DMS 273 (cell line): Measurements from ENCODE around the gene SHANK1.
"Not testable (repeated sequence)": the region's sequence is repeated elsewhere in the genome, so short reads cannot be mapped to it uniquely, and the experiment has no call there.

Experiments used
- DNase-seq: peaks from one replicate; lab custom pipeline; 2025; ENCODE audit not compliant: unreplicated experiment; lab: John Stamatoyannopoulos, UW

SHANK1 gene

GRCh38 chr19:50719566-50719965 is at the start of gene SHANK1:
Gene SHANK1 (minus strand): TSS chr19:50719802. CDS start chr19:50716919, 2,883 bp downstream.
- no peak for DNase-seq

- no peak for DNase-seq
Observed at GRCh38 chr19:50768277-50768676, 48.7 kb upstream of the SHANK1 start.

DNA sequence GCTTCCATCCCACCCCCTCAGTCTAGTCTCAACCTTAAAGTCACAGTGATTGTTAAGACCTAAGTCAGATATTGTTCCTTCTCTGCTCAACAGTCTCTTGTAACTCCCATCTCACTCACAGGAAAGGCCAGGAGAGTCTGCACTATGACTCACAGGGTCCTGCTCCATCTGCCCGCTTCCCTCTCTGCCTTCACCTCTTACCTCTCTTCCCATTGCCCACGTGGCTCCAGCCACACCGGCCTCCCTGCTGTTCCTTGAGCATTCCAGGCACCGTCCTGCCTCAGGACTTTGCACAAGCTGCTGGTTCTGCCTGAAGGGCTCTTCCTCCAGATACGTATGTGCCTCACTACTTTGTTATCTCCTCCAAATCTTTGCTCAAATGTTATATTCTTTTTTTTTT is 47.7 kb upstream of the SHANK1 start:
- DNase-seq, result not testable (repeated sequence)

DNA sequence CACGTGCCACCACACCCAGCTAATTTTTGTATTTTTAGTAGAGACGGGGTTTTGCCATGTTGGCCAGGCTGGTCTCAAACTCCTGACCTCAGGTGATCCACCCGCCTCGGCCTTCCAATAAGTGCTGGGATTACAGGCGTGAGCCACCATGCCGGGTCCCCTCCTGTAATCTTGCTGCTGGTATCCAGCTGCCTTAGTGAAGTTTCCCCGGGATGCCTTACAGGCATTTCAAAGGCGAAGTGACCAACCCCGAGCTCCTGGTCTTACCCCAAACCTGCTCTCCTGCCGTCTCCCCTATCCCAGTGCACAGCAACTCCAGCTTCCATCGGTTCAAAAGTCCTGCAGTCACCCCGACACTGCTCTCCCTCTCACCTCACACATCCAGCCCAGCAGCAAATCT is 47.1 kb upstream of the SHANK1 start:
- not testable (repeated sequence) for DNase-seq

DNA sequence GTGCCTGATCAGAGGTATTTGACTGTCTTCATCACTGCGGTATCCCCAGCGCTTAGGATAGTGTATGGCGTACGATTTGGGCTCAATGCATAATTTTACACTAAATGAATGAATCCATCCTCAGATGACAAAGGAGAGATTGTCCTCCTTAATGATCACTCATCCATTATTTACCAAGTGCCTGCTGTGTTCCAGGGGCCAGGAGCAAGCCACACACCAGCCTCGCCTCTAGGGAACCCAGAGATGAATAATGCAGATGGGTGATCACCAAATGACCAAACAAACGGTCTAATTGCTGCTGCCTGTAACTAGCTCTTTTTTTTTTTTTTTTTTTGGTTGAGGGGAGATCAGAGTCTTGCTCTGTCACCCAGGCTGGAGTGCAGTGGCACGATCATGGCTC is 44.8 kb upstream of the SHANK1 start:
- DNase-seq, result no peak

GRCh38 chr19:50763521-50763920 is 43.9 kb upstream of the SHANK1 start:
- not testable (repeated sequence) for DNase-seq

DNA sequence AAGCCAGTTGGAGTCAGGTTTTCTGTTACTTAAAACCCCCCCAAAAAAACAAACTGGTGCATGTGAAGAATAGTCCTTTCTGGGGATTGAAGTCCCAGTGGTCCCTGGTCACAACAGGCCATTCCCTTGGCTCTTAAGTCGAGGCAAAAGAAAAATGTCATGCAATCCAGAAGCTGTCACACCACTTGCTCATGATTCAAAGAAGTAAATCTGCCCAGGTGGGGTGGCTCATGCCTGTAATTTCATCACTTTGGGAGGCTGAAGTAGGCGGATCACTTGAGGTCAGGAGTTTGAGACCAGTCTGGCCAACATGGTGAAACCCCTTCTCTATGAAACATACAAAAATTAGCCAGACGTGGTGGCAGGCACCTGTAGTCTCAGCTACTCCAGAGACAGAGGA is 41.9 kb upstream of the SHANK1 start:
- not testable (repeated sequence) for DNase-seq

DNA sequence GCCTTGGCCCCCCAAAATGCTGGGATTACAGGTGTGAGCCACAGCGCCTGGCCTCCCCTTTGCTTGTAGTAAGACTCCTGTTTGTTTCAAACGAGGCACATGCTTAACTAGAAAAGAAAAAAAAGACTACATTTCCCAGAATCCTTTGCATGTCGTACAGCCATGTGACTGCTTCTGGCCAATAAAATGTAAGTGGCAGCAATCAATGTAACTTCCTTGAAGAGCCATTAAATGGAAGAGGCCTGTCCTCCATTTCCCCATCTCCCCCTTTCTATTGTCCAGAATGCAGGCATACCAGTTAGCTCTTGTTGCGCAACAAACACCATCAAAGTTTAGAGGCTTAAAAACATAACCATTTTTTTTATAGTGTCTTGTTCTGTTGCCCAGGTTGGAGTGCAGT is 40.3 kb upstream of the SHANK1 start:
- DNase-seq, result peak; percentile 36

- not testable (repeated sequence) for DNase-seq
Observed at GRCh38 chr19:50759076-50759475, 39.5 kb upstream of the SHANK1 start.

- not testable (repeated sequence) for DNase-seq
Observed at GRCh38 chr19:50757624-50758023, 38.0 kb upstream of the SHANK1 start.

- not testable (repeated sequence) for DNase-seq
Observed at GRCh38 chr19:50756244-50756643, 36.6 kb upstream of the SHANK1 start.

GRCh38 chr19:50753879-50754278 is 34.3 kb upstream of the SHANK1 start:
- DNase-seq, result no peak

GRCh38 chr19:50750010-50750409 is 30.4 kb upstream of the SHANK1 start:
- DNase-seq, result no peak

DNA sequence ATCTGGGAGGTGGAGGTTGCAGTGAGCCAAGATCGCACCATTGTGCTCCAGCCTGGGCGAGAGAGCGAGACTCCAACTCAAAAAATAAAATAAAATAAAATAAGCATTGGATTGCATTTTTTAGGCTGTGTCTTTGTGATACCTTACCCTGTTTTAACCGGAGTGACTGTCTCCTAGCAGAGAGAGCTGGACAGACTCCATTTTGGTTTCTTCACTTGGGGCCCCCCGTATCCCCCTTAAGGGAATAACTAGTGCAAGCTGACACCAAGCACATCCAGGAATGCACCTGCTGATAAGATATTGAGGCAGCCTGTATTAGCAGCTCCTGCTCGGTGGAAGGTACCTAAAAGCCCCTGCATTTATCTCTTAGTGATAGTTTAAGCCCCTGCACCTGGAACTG is 29.9 kb upstream of the SHANK1 start:
- no peak for DNase-seq

DNA sequence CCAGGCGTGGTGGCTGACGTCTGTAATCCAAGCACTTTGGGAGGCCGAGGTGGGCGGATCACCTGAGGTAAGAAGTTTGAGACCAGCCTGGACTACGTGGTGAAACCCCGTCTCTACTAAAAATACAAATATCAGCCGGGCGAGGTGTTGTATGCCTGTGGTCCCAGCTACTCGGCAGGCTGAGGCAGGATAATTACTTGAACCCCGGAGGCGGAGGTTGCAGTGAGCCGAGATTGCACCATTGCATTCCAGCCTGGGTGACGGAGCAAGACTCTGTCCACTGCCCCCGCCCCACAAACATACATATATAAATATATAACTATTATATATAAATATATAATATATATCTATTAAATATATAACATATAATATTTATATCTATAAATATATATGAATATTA is 27.5 kb upstream of the SHANK1 start:
- DNase-seq, result not testable (repeated sequence)

GRCh38 chr19:50745221-50745620 is 25.6 kb upstream of the SHANK1 start:
- no peak for DNase-seq

DNA sequence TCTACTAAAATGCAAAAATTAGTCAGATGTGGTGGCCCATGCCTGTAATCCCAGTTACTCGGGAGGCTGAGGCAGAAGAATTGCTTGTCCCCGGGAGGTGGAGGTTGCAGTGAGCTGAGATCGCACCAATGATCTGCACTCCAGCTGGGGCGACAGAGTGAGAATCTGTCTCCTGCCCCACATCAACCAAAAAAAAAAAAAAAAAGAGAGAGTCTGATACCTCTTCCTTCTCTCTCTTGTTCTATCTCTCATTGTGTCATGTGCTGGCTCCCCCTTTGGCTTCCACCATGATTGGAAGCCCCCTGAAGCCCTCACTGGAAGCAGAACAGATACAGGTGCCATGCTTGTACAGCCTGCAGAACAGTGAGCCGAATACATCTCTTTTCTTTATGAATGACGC is 23.9 kb upstream of the SHANK1 start:
- no peak for DNase-seq

- no peak for DNase-seq
Observed at GRCh38 chr19:50741179-50741933, 21.8 kb upstream of the SHANK1 start.

DNA sequence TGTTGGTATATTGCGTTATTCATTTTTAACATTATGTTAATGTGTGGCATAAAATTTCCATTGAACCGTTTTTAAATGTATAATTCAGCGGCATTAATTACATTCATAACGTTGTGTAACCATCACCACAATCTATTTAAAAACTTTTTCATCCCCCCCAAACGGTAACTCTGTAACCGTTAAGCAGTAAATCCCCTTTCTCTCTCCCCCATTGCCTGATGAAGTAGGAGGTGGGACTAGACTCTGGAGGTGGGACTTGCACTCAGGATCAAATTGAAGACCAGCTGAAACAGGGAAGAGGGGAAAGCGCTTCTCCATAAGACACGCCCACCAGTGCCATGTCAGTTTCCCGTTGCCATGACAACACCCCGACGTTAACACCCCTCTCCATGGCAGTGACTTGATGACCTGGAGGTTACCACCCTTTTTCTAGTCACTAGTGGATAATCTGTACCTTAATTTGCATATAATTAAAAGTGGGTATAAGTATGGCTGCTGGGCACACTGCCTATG is 20.4 kb upstream of the SHANK1 start:
- DNase-seq, result peak; percentile 31

DNA sequence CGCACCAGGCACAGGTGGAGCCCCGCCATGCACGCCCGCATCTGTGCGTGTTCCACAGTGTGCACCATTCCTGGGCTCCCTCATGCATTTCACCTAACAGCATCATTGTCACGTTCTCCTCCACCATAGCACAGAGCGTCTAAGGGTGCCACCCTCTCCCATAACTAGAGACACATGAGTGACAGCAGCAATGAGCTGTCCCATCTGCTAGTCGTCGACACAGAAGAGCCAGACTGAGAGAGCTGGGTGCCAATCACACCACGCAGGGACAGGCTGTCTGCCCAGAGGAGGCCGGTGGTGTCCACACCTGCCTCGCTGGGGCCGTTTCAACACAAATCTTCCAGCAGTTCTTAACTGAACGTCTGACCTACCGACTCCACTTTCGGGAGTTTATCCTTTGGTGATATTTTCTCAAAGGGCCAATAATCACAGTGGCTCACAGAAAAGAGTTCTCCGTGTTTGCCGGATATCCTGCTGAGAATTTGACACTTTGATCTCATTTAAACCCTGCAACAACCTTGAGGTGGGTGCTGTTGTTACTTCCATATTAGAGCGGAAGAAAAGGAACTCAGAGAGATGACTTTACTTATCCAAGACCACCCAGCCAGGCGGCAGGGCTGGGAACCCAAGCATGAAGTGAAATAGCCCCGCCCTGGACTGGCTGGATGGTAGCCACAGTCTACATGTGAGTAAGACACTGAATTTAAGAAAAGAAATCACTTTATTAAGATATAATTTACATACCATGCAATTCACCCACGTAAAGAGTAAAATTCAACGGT is 19.7 kb upstream of the SHANK1 start:
- no peak for DNase-seq

DNA sequence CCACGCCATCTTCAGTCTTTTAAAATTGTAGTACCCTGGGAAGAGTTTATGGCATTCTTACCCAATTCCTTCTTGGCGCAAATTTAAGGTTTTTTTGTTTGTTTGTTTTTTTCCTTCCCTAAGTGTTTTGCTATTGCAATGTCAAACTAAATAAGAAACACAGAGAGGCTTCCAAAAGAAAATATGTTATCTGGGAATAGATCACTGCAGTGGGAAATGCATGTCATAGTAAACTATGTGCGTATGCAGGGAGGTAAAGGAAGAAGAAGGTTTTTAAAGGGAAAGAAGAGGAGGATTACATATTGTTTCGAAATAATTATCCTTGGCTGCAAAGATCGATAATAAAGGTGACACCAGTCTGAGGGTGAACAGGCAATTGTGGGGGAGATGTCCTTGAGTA is 16.7 kb upstream of the SHANK1 start:
- DNase-seq, result no peak

DNA sequence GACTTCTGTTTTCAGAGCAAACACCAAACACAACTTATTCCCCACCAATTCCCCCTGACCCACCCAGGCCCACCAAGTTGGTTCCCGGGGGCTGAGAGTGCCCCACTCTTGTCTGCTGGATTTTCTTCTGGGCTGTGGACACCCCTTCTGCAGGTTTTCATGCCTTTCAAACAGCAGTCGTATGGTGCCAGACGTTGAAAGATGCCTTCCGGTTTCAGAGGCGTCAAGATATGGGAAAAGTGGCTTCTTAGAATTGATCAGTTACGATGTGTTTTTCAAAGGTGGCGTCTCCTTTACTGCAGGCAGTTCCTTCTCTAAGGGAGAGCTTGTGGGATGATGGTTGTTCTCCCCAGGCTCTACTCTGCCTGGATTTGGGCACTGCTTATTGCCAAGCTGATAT is 16.3 kb upstream of the SHANK1 start:
- no peak for DNase-seq
